Thyroid gland (tissue), 4 donors: Measurements from ENCODE around the gene POLR2C. TPM values are rescaled to one million over a fixed set of nuclear protein-coding genes. Genes with fewer than 3 reads are reported as not detected.
"Not testable (repeated sequence)": the region's sequence is repeated elsewhere in the genome, so short reads cannot be mapped to it uniquely, and the experiment has no call there.

Experiments
- DNase-seq, 2 donors: peaks; one replicate each; pipeline ENCODE4 v3.0.0-alpha.2; 2019
- H3K27ac ChIP-seq, 3 donors: fragments of 200-600 bp; sonication (generic); 1 replicate in 2 of 3; 2 replicates in 1 of 3; pipeline ENCODE4 v1.5.1; 2016 to 2019; ENCODE audit warnings: mild to moderate bottlenecking in 1 of 3, moderate library complexity in 1 of 3
- H3K27me3 ChIP-seq: fragments of 200-600 bp; sonication (generic); one replicate; pipeline ENCODE4 v1.5.1; 2019
- H3K36me3 ChIP-seq, 2 donors: fragments of 200-600 bp; sonication (generic); one replicate each; pipeline ENCODE4 v1.5.1; 2016 to 2019
- H3K4me1 ChIP-seq, 2 donors: fragments of 200-600 bp; sonication (generic); one replicate each; pipeline ENCODE4 v1.5.1; 2017 to 2019
- H3K4me3 ChIP-seq, 3 donors: fragments of 200-600 bp; sonication (generic); replicated peaks in 1 of 3; 1 replicate in 2 of 3; 2 replicates in 1 of 3; pipeline ENCODE4 v1.5.1; 2016; ENCODE audit warnings: mild to moderate bottlenecking in 1 of 3
- H3K9me3 ChIP-seq: fragments of 200-600 bp; sonication (generic); one replicate; pipeline ENCODE4 v1.5.1; 2017
- POLR2A ChIP-seq, 2 donors: fragments of 450-650 bp; IDR thresholded peaks; one replicate each; pipeline ENCODE4 v1.6.1; 2017; ENCODE audit warnings: antibody characterized with exemption in 2 of 2, mild to moderate bottlenecking in 2 of 2, moderate library complexity in 1 of 2
- WGBS, 2 donors: methylation state at CpG; one replicate each; pipeline ENCODE4 v1.1.5; 2017; 5-methylcytosine and 5-hydroxymethylcytosine counted together
- intact Hi-C: fragments of 100-400 bp; cut with DNase I; formaldehyde crosslinking; loops from one replicate; pipeline ENCODE4 v1.15.1; 2023
- total RNA-seq, 4 donors: library from RNA; depleted of rRNA; stranded (reverse); fragments of >200 nt; gene quantifications; one replicate each; pipeline ENCODE4 v1.2.3, GENCODE V29; 2016
- TF ChIP-seq, protein P1 (sequence below), 6 experiments: fragments of 200-600 bp in 3 of 6; fragments of 450-650 bp in 3 of 6; sonication (generic) in 3 of 6; IDR thresholded peaks; one replicate each; pipeline ENCODE4 v1.5.1; 2016 to 2019; ENCODE audit warnings: antibody characterized with exemption in 6 of 6, mild to moderate bottlenecking in 2 of 6, inconsistent platforms in 1 of 6, moderate library complexity in 1 of 6

Gene POLR2C
- total RNA-seq, 4 donors from 2014 or later, result 126 to 212 (median 174) TPM

DNA sequence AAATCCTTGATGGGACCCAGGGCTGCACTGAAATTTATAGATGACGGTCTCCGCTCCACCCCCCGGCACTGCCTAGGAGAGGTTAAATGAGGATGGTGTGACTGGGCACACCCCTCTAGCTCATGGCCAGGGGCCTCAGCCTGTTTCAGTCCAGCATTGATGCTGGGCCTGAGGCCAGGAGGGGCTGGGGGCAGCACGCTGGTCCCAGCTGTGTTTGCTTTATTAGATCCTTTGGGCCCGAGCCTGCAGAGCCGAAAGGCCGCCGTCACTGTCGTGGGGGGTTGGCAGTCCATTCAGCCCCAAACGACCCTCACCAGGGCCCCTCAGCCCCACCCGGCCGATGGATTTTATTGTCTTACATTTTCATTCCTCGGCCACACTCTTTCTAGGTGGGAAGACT lies 34.6 kb downstream of the POLR2C start:
- H3K36me3 ChIP-seq, result no peaks in the 10 kb centered on the region
- no peaks in the 10 kb centered on the region for H3K27me3 ChIP-seq
- intact Hi-C loops, result no loop called here
- H3K4me1 ChIP-seq, result no peaks in the 10 kb centered on the region
- WGBS, 2 donors, result 81 to 86% methylated on average over 10 to 13 of the region's 13 CpGs
- DNase-seq, result no peak
- H3K27ac ChIP-seq, result no peak overlapping the region
- H3K4me3 ChIP-seq, result no peak overlapping the region
- TF ChIP-seq, protein P1, sequence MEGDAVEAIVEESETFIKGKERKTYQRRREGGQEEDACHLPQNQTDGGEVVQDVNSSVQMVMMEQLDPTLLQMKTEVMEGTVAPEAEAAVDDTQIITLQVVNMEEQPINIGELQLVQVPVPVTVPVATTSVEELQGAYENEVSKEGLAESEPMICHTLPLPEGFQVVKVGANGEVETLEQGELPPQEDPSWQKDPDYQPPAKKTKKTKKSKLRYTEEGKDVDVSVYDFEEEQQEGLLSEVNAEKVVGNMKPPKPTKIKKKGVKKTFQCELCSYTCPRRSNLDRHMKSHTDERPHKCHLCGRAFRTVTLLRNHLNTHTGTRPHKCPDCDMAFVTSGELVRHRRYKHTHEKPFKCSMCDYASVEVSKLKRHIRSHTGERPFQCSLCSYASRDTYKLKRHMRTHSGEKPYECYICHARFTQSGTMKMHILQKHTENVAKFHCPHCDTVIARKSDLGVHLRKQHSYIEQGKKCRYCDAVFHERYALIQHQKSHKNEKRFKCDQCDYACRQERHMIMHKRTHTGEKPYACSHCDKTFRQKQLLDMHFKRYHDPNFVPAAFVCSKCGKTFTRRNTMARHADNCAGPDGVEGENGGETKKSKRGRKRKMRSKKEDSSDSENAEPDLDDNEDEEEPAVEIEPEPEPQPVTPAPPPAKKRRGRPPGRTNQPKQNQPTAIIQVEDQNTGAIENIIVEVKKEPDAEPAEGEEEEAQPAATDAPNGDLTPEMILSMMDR (IDR thresholded peaks at IDR 0.05), result no peak
- no peak for TF ChIP-seq POLR2A (IDR thresholded peaks at IDR 0.05)
- no peaks in the 10 kb centered on the region for H3K9me3 ChIP-seq

GRCh38 chr16:57498031-57498430 lies 35.6 kb downstream of the POLR2C start:
- Histone ChIP-seq H3K9me3 (no peaks in the 10 kb centered on the region), H3K4me3 (no peak overlapping the region), H3K27ac (no peak overlapping the region), H3K36me3 (no peaks in the 10 kb centered on the region), H3K27me3 (no peaks in the 10 kb centered on the region), H3K4me1 (no peaks in the 10 kb centered on the region)
- no peak for DNase-seq
- intact Hi-C loops, result no loop called here
- 92 to 97% methylated on average over 4 of the region's 4 CpGs for WGBS, 2 donors
- no peak for TF ChIP-seq POLR2A (IDR thresholded peaks at IDR 0.05)
- TF ChIP-seq, protein P1 (IDR thresholded peaks at IDR 0.05), result no peak

- H3K36me3 ChIP-seq, H3K27ac ChIP-seq, H3K4me3 ChIP-seq, intact Hi-C loops, H3K9me3 ChIP-seq, H3K4me1 ChIP-seq, DNase-seq, H3K27me3 ChIP-seq: not testable (repeated sequence)
- WGBS, 2 donors, result 90 to 94% methylated on average over 11 of the region's 11 CpGs
These were observed 37.5 kb downstream of the POLR2C start for GRCh38 chr16:57499941-57500340.

DNA sequence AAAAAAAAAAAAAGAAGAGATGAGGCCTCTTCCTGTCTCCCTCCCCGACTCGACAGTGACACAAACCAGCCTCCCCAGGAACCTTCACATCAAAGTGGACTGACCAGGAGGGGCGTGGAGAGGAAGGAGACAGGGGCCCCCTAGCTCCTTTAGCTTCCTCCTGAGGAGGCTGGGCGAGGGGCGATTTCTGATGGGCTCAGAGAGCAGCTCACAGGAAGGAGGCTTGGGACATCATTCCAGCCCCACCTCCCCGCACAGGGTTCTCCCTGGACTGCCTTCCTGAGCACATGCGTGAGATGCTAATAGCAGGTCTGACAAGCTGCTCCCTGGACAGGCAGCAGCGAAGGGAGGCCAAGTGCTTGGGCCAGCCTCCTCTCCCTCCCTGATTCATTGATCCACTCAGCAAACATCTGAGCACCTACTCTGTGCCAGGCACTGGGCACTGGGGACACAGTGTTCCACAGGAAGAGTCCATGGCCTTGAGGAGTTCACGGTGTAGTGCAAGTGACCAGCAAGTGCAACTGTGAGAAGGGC lies 38.2 kb downstream of the POLR2C start:
- H3K9me3 ChIP-seq, result no peaks in the 10 kb centered on the region
- no peak overlapping the region for H3K27ac ChIP-seq
- no peaks in the 10 kb centered on the region for H3K4me1 ChIP-seq
- 66 to 67% methylated on average over 7 to 9 of the region's 9 CpGs for WGBS, 2 donors
- intact Hi-C loops, result no loop called here
- H3K36me3 ChIP-seq, result no peaks in the 10 kb centered on the region
- TF ChIP-seq, protein P1 (IDR thresholded peaks at IDR 0.05), result no peak
- TF ChIP-seq POLR2A (IDR thresholded peaks at IDR 0.05), result no peak
- H3K27me3 ChIP-seq, result no peaks in the 10 kb centered on the region
- no peak overlapping the region for H3K4me3 ChIP-seq
- DNase-seq, result no peak

DNA sequence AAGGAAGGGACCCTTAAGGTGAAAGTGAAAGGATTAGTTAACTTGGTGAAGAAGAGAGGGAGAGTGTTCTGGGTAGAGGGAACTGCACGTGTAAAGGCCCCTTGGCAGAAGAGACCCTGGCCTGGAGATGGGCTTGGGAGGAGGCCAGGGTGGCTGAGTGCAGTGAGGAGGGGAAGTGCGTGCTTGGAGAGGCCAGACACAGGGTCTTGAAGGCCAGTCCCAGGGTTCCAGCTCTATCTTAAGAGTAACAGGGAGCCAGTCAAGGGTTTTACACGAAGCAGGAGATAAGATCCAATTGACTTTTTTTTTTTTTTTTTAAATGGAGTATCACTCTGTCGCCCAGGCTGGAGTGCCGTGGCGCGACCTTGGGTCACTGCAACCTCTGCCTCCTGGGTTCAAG lies 39.0 kb downstream of the POLR2C start:
- whole genome bisulfite sequencing, 2 donors, result 71 to 78% methylated on average over 7 of the region's 7 CpGs
- no peak for DNase-seq
- Histone ChIP-seq H3K4me1 (no peaks in the 10 kb centered on the region), H3K9me3 (no peaks in the 10 kb centered on the region), H3K27me3 (no peaks in the 10 kb centered on the region), H3K27ac (no peak overlapping the region), H3K4me3 (no peak overlapping the region), H3K36me3 (no peaks in the 10 kb centered on the region)
- intact Hi-C loops, result no loop called here
- TF ChIP-seq, protein P1 (IDR thresholded peaks at IDR 0.05), result no peak
- no peak for TF ChIP-seq POLR2A (IDR thresholded peaks at IDR 0.05)
